ENCODE measurements around the gene CREBRF.
"Not testable (repeated sequence)": the region's sequence is repeated elsewhere in the genome, so short reads cannot be mapped to it uniquely, and the experiment has no call there.

The CREBRF gene

DNA sequence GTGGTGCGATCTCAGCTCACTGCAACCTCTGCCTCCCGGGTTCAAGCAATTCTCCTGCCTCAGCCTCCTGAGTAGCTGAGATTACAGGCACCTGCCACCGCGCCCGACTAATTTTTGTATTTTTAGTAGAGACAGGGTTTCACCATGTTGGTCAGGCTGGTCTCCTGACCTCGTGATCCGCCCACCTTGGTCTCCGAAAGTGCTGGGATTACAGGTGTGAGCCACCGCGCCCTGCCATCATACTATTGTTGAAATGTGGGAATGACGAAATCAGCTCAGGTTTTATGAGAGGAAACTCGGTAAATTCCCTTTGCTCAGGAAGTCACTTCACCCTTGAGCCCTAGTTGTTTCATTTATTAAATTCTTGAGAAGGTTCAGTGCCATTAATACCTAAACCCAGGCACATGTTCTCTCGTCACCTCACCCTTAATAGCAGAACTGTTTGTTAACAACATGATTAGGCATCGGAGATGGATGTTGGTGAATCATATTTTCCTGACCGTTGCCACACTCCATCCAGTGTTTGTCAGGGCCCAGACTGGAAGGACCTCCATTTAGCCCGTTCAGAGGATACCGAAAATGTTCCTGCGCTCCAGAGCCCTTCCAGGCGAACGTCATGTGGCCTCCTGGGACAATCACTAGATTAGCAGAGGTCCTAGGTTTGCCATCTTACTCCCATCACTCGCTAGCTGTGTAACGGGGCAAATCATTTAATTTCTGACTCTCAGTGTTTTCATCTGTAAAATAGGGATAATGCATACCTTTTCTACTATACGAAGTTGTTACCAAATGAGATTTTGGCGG is 20.0 kb upstream of the CREBRF start:
- no peak for DNase-seq

DNA sequence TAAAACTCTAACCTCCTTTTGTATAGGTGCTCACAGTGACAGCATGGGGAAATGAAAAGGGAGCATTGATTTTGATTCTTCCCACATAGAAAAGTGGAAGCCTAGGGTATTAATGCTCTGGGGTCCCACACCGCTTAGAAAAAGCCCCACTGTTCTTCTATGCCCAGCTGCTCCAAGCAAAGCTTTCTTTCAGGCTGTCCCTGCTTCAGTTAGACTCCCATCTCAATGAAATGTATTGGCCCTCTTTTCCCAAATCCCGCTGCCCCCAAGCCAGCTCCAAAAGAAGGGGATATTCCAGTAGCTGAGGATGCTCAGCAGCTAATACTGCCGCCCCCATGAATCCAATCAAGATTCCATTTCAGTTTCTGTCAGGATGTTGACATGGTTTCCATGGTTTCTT is 17.0 kb upstream of the CREBRF start:
- DNase-seq = no peak

DNA sequence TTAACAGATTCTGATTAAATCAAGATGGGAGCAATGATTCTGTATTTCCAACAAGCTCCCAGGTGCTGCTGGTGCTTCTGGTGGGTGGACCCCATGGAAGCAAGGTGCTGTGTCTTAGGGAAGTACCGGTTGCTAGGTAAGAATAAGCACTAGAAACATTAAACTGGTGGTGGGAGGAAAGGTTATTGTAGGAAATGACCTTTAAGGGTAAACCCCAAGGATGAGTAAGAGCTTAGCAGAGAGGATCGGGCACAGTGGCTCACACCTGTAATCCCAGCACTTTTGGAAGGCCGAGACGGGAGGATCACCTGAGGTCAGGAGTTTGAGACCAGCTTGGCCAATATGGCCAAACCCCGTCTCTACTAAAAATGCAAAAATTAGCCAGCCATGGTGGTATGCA is 16.2 kb upstream of the CREBRF start:
- no peak for DNase-seq

DNA sequence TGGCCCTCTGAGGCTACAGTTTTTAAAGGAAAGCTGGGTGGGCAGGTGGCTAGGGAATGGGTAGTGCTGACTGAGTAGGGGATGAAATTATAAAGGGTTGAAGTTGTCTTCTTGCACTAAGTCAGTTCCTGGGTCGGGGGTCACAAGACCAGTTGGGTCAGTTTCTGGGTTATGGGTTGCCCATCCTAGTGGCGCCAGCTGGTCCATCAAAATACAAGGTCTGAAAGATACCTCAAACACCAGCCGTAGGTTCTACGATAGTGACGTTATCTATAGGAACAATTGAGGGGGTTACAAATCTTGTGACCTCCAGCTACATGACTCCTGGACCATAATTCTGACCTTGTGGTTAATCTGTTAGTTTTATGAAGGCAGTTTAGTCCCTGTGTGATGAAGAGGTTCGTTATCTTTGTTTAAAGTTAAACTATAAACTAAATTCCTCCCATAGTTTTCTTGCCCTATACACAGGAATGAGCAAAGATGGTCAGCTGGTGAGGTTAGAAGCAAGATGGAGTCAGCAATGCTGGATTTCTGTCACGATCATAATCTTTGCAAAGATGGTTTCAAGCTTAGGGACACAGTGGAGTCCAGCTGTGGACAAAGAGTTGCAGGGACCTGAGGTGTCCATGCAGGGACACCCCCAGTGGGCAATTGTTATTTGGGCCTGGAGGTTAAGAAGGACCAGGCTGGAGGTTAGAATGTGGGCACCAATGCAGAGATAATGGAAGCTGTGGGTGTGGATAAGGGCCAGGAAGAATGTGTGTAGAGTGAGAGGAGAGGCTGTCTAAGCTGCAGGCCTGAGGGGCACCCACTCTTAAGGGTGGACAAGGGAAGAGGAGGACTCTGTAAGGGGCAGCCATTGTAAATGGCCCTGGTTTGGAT is 14.0 kb upstream of the CREBRF start:
- DNase-seq = no peak

DNA sequence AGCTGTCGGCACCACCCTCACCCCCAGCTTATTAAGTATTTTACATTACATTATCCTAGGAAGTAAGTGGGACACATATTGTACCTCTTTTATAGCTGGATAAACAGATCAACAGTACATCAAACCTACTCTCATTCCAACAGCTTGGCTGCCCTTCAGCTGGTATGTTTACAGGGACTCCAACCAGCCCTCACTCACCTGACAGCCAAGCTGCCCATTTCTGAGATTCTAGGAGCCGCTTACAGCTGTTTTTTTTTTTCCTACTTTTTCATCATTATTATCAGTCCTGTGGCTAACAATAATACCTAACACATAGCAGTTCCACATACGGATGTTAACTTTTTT is 13.4 kb upstream of the CREBRF start:
- no peak for DNase-seq

DNA sequence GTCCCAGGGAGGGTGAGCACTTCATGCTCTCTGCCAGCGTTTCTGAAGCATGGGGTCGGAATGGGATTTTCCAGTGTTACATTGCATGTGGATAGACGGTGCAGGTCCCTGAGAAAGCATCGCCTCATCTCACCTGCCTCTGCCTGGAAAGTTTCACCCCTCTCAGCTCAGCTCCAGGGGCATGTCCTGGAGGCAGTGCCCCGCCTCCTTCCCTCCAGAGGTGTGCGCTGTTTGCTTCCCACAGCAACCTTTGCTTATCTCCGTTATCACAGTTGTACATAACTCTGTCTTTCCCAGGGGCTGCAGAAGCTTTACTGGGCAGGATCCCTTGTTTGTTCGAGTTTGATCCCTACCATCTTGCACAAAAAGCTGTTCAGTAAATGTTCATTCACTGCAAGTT is 10.7 kb upstream of the CREBRF start:
- DNase-seq = no peak

DNA sequence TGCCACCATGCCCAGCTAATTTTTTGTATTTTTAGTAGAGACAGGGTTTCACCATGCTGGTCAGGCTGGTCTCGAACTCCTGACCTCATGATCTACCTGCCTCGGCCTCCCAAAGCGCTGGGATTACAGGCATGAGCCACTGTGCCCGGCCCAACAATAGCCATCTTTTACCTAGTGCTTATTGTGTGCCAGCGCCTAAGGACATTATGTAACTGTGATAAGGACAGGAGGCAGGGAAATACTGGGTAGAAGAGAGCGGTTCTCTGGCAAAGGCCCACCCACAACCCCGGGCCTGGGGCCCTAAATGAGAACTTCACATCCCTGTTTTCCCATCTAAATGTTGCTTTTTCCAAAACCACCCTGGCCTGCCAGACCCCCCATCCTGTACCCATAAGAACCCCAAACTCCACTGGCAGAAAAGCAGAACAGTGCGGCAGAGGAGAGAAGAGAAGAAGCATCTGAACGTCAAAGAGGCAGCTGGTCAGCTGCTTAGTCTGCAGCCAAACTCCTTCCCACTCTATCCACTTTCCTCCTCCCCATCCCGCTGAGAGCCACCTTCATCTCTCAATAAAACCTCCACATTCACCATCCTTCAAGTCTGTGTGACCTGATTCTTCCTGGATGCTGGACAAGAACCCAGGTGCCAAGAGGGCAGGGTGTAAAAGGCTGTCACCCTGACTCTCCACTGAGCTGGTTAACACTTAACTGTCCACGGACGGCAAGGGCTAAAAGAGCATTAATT is 8.9 kb upstream of the CREBRF start:
- DNase-seq = not testable (repeated sequence)

DNA sequence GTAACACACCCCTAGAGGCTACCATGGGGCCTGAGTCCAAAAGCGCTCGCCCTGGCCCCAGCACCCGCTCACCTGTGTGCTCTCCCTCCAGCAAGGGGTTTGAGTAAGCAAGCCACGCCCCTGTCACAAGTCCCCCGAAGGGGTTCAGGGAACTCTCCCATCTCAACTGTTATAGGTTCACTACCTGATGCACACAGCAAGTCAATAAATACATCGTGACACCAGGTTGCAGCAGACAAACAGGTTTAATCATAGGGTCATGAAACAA is 8.4 kb upstream of the CREBRF start:
- no peak for DNase-seq

DNA sequence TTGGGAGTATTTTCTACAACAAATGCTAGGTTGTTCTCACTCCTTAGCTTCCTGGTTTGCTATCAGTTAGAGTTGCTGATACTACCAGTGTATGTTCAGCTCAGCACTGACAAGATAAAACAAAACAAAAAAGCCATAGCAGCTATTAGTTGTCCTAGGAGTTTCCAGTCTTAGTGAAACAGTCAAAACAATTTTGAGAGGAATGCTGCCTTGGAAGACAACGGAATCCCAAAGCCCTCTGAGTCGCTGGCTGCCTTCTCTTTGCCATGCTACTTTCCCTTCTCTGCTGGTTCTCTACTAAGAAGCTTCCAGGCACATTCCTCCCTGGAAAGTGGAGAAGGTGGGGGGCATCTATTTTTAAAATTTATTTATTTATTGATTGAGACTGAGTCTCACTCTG is 5.4 kb upstream of the CREBRF start:
- DNase-seq = no peak

DNA sequence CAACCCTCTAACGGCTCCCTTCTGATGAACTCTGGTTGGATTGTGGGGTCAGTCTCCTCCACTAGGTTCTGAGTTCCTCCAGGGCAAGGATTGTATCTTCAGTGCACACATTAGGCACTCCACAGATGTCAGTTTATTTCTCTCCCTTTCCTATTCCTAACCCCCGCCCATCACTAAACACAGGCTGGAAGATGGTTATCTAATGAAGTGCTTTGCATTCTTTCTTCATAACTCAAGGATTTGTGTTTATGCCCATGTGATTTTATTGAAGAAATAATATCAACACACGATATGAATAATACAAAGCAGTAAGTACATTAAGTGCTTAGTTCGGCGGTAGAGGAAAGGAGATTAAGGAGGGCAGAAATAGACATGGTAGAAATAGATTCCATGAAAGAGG is 4.4 kb upstream of the CREBRF start:
- no peak for DNase-seq

DNA sequence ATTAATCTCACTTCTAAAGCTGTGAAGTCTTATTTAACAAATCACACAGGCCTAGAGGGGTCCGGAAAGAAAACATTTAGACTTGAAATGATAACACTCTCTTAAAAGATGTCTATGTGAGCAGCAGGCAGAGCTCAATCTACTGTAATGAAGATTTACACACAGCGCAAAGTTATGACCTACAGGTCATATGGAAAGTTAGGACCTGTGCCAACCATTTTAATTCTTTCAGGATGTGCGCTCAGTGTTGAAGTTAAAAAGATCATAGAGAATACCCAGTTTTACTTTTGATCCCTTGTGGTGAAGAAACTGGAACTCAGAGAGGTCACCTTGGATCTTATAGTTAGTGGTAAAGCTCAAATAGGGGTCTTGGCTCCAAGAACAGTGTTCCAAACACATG is 3.1 kb upstream of the CREBRF start:
- no peak for DNase-seq

DNA sequence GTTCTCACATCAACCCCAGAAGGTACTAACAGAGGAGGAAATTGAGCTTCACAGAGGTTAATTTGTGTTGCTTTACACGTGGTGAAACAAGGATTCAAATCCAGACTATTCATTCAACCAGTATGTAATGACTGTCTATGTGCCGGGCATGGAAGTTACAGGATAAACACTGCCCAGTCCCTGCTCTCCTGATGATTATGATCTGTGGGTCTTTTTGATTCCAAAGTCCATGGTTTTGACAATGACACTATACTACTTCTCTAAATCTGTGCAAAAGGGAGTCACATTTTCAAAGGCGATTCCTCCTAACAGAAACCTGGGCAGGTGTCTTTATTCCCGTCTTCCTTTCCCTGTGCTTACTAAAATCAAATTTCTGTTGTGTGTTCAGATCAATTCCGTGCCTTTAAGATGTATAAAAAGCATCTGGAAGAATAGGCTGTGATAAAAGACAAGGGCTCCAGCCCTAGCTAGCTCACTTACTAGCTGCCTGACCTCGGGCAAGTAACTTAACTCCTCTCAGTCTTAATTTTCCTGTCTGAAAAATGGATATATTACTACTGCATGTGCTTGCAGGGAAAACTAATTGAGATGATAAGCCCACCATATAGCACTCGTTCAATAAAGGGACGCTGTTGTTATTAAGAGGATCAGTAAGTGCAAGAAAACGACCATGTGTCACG is 970 bp upstream of the CREBRF start:
- DNase-seq = no peak

DNA sequence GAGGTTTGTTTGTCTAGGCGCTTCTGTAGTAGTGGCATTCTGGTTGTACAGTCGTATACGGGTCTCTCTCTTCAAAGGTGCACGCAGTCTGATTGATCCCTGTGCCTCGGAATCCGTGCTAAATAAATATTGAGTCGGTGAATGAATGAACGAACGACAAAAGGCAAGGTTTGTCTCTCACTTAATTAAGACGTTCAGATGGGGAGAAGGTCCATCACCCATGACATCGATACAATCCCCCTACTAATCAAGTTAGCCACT is 500 bp upstream of the CREBRF start:
- DNase-seq = no peak

DNA sequence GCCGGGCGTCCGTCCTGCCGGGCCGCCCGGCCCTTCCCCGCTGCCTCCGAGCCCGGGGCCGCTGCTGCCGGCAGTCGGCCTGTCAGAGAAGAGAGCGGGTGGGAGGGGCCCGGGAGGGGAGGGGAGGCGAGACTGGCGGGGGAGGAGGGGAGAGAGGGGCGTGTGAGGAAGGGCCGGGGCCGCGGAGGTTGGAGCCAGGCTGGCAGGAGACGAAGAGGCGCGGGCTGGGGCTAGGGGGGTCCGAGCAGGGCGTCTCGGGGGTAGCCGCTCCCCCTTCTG is 570 bp downstream of the CREBRF start:
- no peak for DNase-seq

DNA sequence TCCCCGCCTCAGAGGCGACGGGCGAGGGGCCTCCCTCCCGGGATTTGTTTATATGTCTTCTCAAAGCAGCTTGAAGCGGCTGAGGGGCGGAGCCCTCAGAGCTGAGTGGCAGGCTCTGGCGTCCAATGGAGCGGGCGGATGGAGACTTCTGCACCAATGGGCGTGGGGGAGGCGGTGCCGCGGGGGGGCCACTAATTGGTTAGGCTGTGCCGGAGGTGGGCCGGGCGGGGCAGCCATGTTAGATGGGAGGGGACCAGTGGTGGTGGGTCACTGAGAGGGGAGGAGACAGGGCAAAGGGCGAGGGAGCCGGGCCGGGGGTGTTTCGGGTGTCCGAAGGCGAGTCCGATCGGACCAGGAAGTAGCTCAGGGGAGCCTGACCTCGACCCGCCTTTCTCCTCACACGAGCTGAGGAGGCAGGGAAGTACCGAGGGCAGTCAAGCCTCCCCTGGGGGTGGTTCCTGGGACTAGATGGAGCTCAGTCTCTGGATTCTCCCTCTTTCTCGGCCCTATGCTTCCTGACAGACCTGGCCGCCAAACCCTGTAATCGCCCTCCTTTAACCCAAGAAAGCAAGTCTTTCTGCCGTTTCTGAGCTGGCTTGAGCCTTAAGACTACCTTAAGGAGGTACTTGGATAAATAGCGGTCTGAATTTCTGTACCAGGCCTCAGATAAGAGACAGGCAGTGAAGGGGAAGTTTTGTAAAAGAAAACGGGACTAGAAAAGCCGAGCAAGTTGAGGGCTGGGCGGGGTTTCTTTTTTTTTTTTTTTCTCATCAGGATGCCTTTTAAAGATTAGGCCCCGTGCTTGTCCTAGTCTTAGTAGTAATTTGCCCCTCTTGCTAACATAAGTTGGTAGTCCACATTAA is 1.1 kb downstream of the CREBRF start:
- DNase-seq = peak; percentile 87

DNA sequence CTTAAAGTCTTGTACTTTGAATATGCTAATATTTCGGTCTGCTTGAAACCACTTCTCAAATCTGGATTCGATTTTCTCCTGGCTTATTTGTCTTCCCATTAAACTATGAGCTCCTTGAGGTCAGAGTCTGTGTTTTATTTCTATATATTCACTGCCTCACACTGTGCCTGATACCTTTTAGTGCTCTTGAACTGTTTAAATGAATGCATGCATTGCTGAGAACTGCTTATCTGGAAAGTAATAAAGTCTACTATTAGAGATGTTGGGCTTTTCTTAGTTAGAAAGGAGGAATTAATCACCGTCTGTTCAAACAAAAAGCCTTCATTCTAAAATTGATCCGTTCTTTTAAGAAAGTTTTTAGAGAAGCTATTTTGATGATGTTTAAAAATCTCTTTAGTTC is 6.0 kb downstream of the CREBRF start:
- DNase-seq = no peak

DNA sequence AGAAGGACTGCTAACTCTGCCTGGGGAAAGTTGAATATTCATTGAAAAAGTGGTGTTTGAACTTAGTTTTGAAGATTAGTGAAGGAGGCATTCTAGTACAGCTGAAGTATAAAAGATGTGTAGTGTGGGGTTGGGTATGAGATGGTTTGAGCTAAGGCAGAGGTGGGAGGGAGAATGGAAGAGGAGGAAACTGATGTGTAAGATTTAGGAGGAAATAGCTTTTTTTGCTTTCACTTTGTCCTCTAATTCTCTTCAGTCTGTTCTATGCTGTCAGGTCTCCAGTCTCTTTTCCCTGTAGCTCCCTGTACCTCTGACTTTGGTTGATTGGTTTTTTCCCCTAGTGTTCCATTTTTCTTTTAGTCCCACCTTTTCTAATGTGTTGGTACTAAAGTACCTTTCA is 9.0 kb downstream of the CREBRF start:
- no peak for DNase-seq

DNA sequence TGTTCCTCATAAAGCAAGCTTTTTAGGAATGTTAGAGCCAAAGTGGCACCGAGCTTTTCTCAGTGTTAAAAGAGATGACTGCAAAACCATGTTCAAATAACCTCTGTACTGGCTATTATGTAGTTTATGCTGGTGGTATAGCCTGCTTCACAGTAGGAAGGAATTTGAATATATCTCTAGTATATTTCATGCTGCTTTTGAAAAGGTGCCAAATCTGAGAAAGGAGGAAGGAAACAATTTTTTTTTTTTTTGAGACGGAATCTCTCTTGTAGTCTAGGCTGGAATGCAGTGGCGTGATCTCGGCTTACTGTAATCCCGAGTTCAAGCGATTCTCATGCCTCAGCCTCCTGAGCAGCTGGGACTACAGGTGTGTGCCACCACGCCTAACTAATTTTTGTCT is 13.5 kb downstream of the CREBRF start:
- no peak for DNase-seq

DNA sequence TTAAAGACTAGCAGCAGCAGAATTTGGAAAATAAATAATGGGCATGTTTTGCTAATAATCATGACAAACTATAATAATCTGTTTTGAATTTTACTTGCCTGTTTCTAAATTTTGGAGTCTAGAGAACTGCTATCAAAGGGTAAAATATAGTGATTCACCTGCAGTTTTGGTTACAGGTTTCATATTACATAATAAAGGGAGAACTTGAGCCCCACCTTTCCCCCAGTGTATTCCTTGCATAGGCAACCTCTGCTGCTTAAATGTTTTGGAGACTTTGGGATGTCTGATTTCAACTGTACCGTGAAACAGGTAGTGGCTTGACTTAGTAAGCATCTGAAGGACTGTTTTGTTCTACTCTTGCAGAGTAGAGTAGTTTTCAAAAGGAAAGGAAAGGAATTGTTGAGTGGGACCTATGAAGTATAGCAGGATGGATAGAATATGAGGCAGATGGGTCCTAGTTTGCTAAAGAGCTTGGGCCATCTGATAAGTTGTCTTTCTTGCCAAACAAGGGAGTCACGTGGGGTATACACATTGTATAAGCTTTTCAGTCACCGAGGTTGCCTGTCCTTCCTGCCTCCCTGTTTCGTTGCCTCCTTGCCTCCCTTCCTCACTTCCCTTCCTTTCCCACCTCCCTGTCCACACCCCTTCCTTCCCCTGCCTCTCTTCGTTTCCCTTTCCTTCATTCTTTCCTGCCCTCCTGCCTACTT is 19.1 kb downstream of the CREBRF start:
- no peak for DNase-seq

DNA sequence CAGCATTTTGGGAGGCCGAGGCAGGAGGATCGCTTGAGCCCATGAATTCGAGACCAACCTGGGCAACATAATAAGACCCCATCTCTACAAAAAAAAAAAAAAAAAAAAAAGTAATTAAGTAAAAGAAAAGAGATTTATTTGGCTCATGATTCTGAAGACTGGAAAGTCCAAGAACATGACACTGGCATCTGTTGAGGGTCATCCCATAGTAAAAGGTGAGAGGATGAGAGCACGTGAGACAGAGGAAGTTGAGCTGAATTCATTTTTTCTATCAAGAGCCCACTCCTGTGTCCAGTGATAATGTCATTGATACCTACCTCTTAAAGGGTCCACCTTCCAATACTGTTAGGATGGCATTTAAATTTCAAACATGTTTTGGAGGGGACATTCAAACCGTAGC is 19.8 kb downstream of the CREBRF start:
- no peak for DNase-seq

DNA sequence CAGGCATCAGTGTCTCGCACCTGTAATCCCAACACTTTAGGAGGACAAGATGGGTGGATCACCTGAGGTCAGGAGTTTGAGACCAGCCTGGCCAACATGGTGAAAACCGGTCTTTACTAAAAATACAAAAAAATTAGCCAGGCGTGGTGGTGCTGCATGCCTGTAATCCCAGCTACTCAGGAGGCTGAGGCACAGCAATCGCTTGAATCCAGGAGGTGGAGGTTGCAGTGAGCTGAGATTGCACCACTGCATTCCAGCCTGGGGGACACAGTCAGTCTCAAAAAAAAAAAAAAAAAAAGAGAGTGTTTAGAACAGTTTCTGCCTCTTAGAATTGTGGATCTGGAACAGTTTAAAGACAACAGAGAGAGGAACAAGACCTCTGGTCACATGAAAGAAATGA is 20.3 kb downstream of the CREBRF start:
- not testable (repeated sequence) for DNase-seq

DNA sequence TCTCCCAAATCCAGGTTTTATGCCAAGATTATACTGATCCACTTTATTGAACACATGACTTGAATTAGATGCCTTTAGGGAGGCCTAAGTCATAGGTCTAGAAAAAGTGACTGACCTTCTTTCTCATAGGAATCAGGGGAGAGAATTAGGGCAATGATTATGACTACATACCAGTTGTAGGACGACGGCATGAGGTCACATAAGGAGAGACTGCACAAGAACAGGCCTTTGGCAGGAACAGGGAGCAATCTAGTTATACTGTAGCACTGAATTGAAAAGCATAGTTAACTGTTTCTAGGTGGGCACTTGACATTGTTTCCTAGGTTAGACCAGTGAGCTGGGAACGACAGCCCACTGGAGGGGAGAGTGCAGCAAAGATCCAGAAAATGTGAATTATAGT is 22.7 kb downstream of the CREBRF start:
- no peak for DNase-seq
